GM23338 (cell line): ENCODE results near the gene WSCD2. TPM values are rescaled to one million over a fixed set of nuclear protein-coding genes. Genes with fewer than 3 reads are reported as not detected.
A peak's percentile ranks its signal among the peaks of the same experiment; 100 is the strongest.

Experiments used
- ATAC-seq: fragments of 200-7000 bp; cut with Tn5 transposase; 3 replicates; pipeline ENCODE4 v1.9.1; 2020
- DNase-seq: peaks from one replicate; pipeline ENCODE4 v3.0.0-alpha.2; 2015; ENCODE audit warnings: low spot score
- H2AFZ ChIP-seq: fragments of 200-600 bp; sonication (generic); 2 replicates; pipeline ENCODE4 v1.8.0; 2016; ENCODE audit warnings: antibody characterized with exemption, mild to moderate bottlenecking, moderate library complexity
- H3F3A ChIP-seq: fragments of 200-600 bp; sonication (generic); replicated peaks from 2 replicates; pipeline ENCODE4 v1.8.0; 2017; ENCODE audit warnings: antibody characterized with exemption, mixed run types, low read depth
- H3K27ac ChIP-seq: fragments of 200-600 bp; sonication (generic); 2 replicates; pipeline ENCODE4 v1.6.1; 2016; ENCODE audit warnings: low read depth
- H3K27me3 ChIP-seq: fragments of 200-600 bp; sonication (generic); 2 replicates; pipeline ENCODE4 v1.8.0; 2016; ENCODE audit warnings: mild to moderate bottlenecking, mixed run types, moderate library complexity; ENCODE audit not compliant: insufficient read depth
- H3K36me3 ChIP-seq: fragments of 200-600 bp; sonication (generic); 2 replicates; pipeline ENCODE4 v1.8.0; 2016; ENCODE audit warnings: mild to moderate bottlenecking; ENCODE audit not compliant: insufficient read depth
- H3K4me1 ChIP-seq: fragments of 200-600 bp; sonication (generic); 2 replicates; pipeline ENCODE4 v1.8.0; 2016; ENCODE audit warnings: mild to moderate bottlenecking, moderate library complexity; ENCODE audit not compliant: insufficient read depth
- H3K4me2 ChIP-seq: fragments of 200-600 bp; sonication (generic); 2 replicates; pipeline ENCODE4 v1.7.1; 2017; ENCODE audit warnings: mixed run types
- H3K4me3 ChIP-seq: fragments of 200-600 bp; sonication (generic); 2 replicates; pipeline ENCODE4 v1.6.1; 2016; ENCODE audit warnings: mixed run types
- H3K79me2 ChIP-seq: fragments of 200-600 bp; sonication (generic); replicated peaks from 2 replicates; pipeline ENCODE4 v1.8.0; 2017; ENCODE audit warnings: mild to moderate bottlenecking; ENCODE audit not compliant: insufficient read depth
- H3K9me2 ChIP-seq: fragments of 200-600 bp; sonication (generic); 2 replicates; pipeline ENCODE4 v1.8.0; 2017; ENCODE audit not compliant: insufficient read depth
- H4K20me1 ChIP-seq: fragments of 200-600 bp; sonication (generic); replicated peaks from 2 replicates; pipeline ENCODE4 v1.8.0; 2017; ENCODE audit warnings: mild to moderate bottlenecking; ENCODE audit not compliant: insufficient read depth
- H3K27ac Mint-ChIP-seq: 2 replicates; pipeline ENCODE4 v1.8.0; 2020; ENCODE audit warnings: inconsistent platforms, mild to moderate bottlenecking, moderate library complexity, mixed read lengths
- H3K27me3 Mint-ChIP-seq: 3 replicates; pipeline ENCODE4 v1.8.0; 2022; ENCODE audit warnings: low read depth, mild to moderate bottlenecking, moderate library complexity, mixed read lengths, inconsistent platforms; ENCODE audit not compliant: insufficient read depth, poor library complexity
- H3K36me3 Mint-ChIP-seq: 3 replicates; pipeline ENCODE4 v1.8.0; 2021; ENCODE audit warnings: low read depth, mild to moderate bottlenecking, inconsistent platforms, moderate library complexity, mixed read lengths
- H3K4me1 Mint-ChIP-seq: 3 replicates; pipeline ENCODE4 v1.8.0; 2020; ENCODE audit warnings: mild to moderate bottlenecking, inconsistent platforms, mixed read lengths
- H3K4me3 Mint-ChIP-seq: 3 replicates; pipeline ENCODE4 v1.8.0; 2021; ENCODE audit warnings: moderate library complexity, mild to moderate bottlenecking, inconsistent platforms, mixed read lengths
- H3K9me3 Mint-ChIP-seq: 3 replicates; pipeline ENCODE4 v1.8.0; 2020; ENCODE audit warnings: moderate library complexity, mild to moderate bottlenecking, inconsistent platforms, mixed read lengths
- CREB1 ChIP-seq: fragments of 250-450 bp; sonication (Bioruptor Pico); IDR thresholded peaks from 2 replicates; pipeline ENCODE4 v1.5.0; 2020; ENCODE audit warnings: low read depth, mild to moderate bottlenecking, moderate library complexity
- EZH2phosphoT487 ChIP-seq: fragments of 200-600 bp; sonication (generic); IDR thresholded peaks from one replicate; pipeline ENCODE4 v1.8.1; 2018; ENCODE audit warnings: antibody characterized with exemption; ENCODE audit not compliant: unreplicated experiment
- JUNB ChIP-seq: IDR thresholded peaks from one replicate; pipeline ENCODE4 v1.6.1; 2016; ENCODE audit warnings: antibody characterized with exemption; ENCODE audit not compliant: unreplicated experiment
- POLR2AphosphoS5 ChIP-seq: IDR thresholded peaks from 2 replicates; pipeline ENCODE4 v1.6.1; 2016; ENCODE audit warnings: antibody characterized with exemption, low read depth
- ZNF114 ChIP-seq: fragments of 250-450 bp; sonication (Bioruptor Pico); IDR thresholded peaks from 2 replicates; pipeline ENCODE4 v1.5.0; 2020; ENCODE audit warnings: mild to moderate bottlenecking, moderate library complexity
- polyA plus RNA-seq: library from polyadenylated mRNA; unstranded; fragments of >200 nt; fragmentation: Nextera tagmentation; extraction: Ambion mirVana; gene quantifications from 2 replicates; pipeline ENCODE4 v1.2.1, GENCODE V29; 2016
- total RNA-seq: library from RNA; depleted of rRNA; stranded (reverse); fragments of >200 nt; shearing (Covaris generic); gene quantifications from 2 replicates; pipeline ENCODE4 v1.2.3, GENCODE V29; 2014
- TF ChIP-seq, protein P1 (sequence below): IDR thresholded peaks from one replicate; pipeline ENCODE4 v1.6.1; 2018; ENCODE audit warnings: antibody characterized with exemption; ENCODE audit not compliant: unreplicated experiment
- TF ChIP-seq, protein P2 (sequence below): IDR thresholded peaks from 2 replicates; pipeline ENCODE4 v1.6.1; 2016; ENCODE audit warnings: antibody characterized with exemption
- TF ChIP-seq, protein P3 (sequence below): fragments of 250-450 bp; sonication (Bioruptor Pico); IDR thresholded peaks from 2 replicates; pipeline ENCODE4 v1.5.0; 2020; ENCODE audit warnings: mild to moderate bottlenecking, moderate library complexity

WSCD2 gene
- total and polyA plus RNA-seq, 2 experiments from 2014 or later, result 0.66 to 3.1 TPM

DNA sequence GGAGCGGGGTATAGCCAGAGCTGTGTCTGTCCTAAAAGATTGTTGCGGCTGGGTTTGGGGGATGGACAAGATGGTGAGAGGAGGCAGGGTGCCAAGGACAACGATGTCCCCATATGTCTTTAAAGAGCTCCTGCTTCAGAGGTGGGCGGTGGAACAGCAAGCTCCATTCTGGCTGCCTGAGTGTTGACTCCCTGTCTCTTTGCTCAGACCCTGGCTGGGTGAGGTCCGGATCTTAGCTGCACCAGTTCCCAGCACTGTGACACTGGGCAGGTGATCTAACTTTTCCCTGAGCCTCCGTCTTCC is 8.3 kb upstream of the WSCD2 start:
- H3K36me3 ChIP-seq, result no peaks in the 10 kb centered on the region
- H4K20me1 ChIP-seq, result no peaks in the 10 kb centered on the region
- no peak overlapping the region for H3K4me3 ChIP-seq
- H3K79me2 ChIP-seq, result no peaks in the 10 kb centered on the region
- H3K27ac Mint-ChIP-seq, result no peak overlapping the region
- DNase-seq (no peak), ATAC-seq (peak; percentile 40)
- H3K27me3 ChIP-seq, result no peaks in the 10 kb centered on the region
- no peak overlapping the region for H3K4me3 Mint-ChIP-seq
- H3K9me2 ChIP-seq, result 0 out of 2 replicates have a peak, but pooled peaks cover 11% of the 10 kb centered on the region
- peaks cover 27% of the 10 kb centered on the region for H3K4me1 Mint-ChIP-seq
- no peak overlapping the region for H3K4me2 ChIP-seq
- no peaks in the 10 kb centered on the region for H3K9me3 Mint-ChIP-seq
- H3K36me3 Mint-ChIP-seq, result no peaks in the 10 kb centered on the region
- no peak for TF ChIP-seq POLR2AphosphoS5
- no peak for TF ChIP-seq EZH2phosphoT487
- TF ChIP-seq, protein P1, sequence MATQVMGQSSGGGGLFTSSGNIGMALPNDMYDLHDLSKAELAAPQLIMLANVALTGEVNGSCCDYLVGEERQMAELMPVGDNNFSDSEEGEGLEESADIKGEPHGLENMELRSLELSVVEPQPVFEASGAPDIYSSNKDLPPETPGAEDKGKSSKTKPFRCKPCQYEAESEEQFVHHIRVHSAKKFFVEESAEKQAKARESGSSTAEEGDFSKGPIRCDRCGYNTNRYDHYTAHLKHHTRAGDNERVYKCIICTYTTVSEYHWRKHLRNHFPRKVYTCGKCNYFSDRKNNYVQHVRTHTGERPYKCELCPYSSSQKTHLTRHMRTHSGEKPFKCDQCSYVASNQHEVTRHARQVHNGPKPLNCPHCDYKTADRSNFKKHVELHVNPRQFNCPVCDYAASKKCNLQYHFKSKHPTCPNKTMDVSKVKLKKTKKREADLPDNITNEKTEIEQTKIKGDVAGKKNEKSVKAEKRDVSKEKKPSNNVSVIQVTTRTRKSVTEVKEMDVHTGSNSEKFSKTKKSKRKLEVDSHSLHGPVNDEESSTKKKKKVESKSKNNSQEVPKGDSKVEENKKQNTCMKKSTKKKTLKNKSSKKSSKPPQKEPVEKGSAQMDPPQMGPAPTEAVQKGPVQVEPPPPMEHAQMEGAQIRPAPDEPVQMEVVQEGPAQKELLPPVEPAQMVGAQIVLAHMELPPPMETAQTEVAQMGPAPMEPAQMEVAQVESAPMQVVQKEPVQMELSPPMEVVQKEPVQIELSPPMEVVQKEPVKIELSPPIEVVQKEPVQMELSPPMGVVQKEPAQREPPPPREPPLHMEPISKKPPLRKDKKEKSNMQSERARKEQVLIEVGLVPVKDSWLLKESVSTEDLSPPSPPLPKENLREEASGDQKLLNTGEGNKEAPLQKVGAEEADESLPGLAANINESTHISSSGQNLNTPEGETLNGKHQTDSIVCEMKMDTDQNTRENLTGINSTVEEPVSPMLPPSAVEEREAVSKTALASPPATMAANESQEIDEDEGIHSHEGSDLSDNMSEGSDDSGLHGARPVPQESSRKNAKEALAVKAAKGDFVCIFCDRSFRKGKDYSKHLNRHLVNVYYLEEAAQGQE, result no peak
- H3K27me3 Mint-ChIP-seq, result peaks cover 5% of the 10 kb centered on the region
- no peaks in the 10 kb centered on the region for H3F3A ChIP-seq
- H3K27ac ChIP-seq, result no peak overlapping the region
- H3K4me1 ChIP-seq, result peaks cover 13% of the 10 kb centered on the region
- H2AFZ ChIP-seq, result peak overlapping the region; percentile 91

DNA sequence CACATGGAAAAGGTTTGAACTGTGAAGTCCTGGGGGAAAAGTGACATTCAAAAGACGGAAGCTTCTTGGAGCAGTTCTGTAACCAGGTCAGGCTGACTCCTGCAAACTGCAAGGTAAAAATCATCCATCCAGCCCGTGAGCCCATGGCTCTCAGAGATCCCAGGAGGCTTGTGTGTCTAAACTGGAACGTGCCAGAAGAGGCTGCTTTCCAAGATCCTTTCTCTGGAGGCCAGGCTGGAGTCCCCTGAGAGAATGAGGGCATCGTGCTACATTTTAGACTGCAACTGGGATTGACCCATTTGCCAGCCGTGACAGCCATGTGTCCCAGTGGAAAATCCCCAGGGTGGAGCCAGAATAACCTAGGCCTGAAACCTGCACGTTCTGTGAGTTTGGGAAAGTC is 7.8 kb upstream of the WSCD2 start:
- H3K27ac Mint-ChIP-seq, result no peak overlapping the region
- ATAC-seq, result no peak
- TF ChIP-seq JUNB (no peak), ZNF114 (CRISPR knock-in tag) (no peak), POLR2AphosphoS5 (no peak), CREB1 (CRISPR knock-in tag) (no peak)
- TF ChIP-seq, protein P2, sequence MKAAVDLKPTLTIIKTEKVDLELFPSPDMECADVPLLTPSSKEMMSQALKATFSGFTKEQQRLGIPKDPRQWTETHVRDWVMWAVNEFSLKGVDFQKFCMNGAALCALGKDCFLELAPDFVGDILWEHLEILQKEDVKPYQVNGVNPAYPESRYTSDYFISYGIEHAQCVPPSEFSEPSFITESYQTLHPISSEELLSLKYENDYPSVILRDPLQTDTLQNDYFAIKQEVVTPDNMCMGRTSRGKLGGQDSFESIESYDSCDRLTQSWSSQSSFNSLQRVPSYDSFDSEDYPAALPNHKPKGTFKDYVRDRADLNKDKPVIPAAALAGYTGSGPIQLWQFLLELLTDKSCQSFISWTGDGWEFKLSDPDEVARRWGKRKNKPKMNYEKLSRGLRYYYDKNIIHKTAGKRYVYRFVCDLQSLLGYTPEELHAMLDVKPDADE, result no peak
- TF ChIP-seq, protein P1, result no peak
- TF ChIP-seq, protein P3, sequence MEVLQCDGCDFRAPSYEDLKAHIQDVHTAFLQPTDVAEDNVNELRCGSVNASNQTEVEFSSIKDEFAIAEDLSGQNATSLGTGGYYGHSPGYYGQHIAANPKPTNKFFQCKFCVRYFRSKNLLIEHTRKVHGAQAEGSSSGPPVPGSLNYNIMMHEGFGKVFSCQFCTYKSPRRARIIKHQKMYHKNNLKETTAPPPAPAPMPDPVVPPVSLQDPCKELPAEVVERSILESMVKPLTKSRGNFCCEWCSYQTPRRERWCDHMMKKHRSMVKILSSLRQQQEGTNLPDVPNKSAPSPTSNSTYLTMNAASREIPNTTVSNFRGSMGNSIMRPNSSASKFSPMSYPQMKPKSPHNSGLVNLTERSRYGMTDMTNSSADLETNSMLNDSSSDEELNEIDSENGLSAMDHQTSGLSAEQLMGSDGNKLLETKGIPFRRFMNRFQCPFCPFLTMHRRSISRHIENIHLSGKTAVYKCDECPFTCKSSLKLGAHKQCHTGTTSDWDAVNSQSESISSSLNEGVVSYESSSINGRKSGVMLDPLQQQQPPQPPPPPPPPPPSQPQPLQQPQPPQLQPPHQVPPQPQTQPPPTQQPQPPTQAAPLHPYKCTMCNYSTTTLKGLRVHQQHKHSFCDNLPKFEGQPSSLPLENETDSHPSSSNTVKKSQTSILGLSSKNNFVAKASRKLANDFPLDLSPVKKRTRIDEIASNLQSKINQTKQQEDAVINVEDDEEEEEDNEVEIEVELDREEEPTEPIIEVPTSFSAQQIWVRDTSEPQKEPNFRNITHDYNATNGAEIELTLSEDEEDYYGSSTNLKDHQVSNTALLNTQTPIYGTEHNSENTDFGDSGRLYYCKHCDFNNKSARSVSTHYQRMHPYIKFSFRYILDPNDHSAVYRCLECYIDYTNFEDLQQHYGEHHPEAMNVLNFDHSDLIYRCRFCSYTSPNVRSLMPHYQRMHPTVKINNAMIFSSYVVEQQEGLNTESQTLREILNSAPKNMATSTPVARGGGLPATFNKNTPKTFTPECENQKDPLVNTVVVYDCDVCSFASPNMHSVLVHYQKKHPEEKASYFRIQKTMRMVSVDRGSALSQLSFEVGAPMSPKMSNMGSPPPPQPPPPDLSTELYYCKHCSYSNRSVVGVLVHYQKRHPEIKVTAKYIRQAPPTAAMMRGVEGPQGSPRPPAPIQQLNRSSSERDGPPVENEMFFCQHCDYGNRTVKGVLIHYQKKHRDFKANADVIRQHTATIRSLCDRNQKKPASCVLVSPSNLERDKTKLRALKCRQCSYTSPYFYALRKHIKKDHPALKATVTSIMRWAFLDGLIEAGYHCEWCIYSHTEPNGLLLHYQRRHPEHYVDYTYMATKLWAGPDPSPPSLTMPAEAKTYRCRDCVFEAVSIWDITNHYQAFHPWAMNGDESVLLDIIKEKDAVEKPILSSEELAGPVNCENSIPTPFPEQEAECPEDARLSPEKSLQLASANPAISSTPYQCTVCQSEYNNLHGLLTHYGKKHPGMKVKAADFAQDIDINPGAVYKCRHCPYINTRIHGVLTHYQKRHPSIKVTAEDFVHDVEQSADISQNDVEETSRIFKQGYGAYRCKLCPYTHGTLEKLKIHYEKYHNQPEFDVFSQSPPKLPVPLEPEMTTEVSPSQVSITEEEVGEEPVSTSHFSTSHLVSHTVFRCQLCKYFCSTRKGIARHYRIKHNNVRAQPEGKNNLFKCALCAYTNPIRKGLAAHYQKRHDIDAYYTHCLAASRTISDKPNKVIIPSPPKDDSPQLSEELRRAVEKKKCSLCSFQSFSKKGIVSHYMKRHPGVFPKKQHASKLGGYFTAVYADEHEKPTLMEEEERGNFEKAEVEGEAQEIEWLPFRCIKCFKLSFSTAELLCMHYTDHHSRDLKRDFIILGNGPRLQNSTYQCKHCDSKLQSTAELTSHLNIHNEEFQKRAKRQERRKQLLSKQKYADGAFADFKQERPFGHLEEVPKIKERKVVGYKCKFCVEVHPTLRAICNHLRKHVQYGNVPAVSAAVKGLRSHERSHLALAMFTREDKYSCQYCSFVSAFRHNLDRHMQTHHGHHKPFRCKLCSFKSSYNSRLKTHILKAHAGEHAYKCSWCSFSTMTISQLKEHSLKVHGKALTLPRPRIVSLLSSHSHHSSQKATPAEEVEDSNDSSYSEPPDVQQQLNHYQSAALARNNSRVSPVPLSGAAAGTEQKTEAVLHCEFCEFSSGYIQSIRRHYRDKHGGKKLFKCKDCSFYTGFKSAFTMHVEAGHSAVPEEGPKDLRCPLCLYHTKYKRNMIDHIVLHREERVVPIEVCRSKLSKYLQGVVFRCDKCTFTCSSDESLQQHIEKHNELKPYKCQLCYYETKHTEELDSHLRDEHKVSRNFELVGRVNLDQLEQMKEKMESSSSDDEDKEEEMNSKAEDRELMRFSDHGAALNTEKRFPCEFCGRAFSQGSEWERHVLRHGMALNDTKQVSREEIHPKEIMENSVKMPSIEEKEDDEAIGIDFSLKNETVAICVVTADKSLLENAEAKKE (CRISPR knock-in tag), result no peak

More for the DNA sequence above, 7.8 kb upstream of the WSCD2 start:
- peaks cover 21% of the 10 kb centered on the region for H3K4me1 Mint-ChIP-seq
- H3F3A ChIP-seq, result no peaks in the 10 kb centered on the region
- no peak overlapping the region for H3K27ac ChIP-seq
- H3K27me3 ChIP-seq, result no peaks in the 10 kb centered on the region
- H4K20me1 ChIP-seq, result no peaks in the 10 kb centered on the region
- H3K4me3 ChIP-seq, result no peak overlapping the region
- peak overlapping the region; percentile 91 for H2AFZ ChIP-seq
- no peaks in the 10 kb centered on the region for H3K9me3 Mint-ChIP-seq
- DNase-seq, result no peak
- no peak overlapping the region for H3K4me3 Mint-ChIP-seq
- no peaks in the 10 kb centered on the region for H3K79me2 ChIP-seq
- peaks cover 5% of the 10 kb centered on the region for H3K27me3 Mint-ChIP-seq
- H3K36me3 Mint-ChIP-seq, result no peaks in the 10 kb centered on the region
- H3K4me1 ChIP-seq, result peaks cover 8% of the 10 kb centered on the region
- H3K36me3 ChIP-seq, result no peaks in the 10 kb centered on the region
- H3K4me2 ChIP-seq, result no peak overlapping the region
- H3K9me2 ChIP-seq, result 0 out of 2 replicates have a peak, but pooled peaks cover 11% of the 10 kb centered on the region
